Limb (tissue), 2 donors: ENCODE measurements around the gene ZNF132.
"Not testable (repeated sequence)": the region's sequence is repeated elsewhere in the genome, so short reads cannot be mapped to it uniquely, and the experiment has no call there.

Source experiments
- DNase-seq, 2 donors: peaks; one replicate each; pipeline ENCODE4 v3.0.0-alpha.2; 2016; ENCODE audit errors: extremely low spot score in 2 of 2

The ZNF132 gene

GRCh38 chr19:58468216-58468839 lies 28.4 kb upstream of the ZNF132 start:
- DNase-seq = no peak

- peak; percentile 98 for DNase-seq
Measured at GRCh38 chr19:58466760-58467589, 27.0 kb upstream of the ZNF132 start, which contains the start of gene ZNF324. Gene ZNF324 (plus strand): TSS chr19:58467080. CDS start chr19:58469186, 2,106 bp downstream.

GRCh38 chr19:58466089-58466759 lies 26.3 kb upstream of the ZNF132 start:
- no peak for DNase-seq

GRCh38 chr19:58460039-58460438 lies 20.1 kb upstream of the ZNF132 start:
- no peak for DNase-seq

- DNase-seq = no peak
Measured at GRCh38 chr19:58456111-58456510, 16.2 kb upstream of the ZNF132 start.

- DNase-seq = no peak
Measured at GRCh38 chr19:58455306-58455705, 15.4 kb upstream of the ZNF132 start.

GRCh38 chr19:58453743-58454142 lies 13.8 kb upstream of the ZNF132 start:
- no peak for DNase-seq

GRCh38 chr19:58451358-58452101 lies 11.6 kb upstream of the ZNF132 start, which contains the start of gene ZNF324B:
Gene ZNF324B (plus strand): TSS chr19:58451622. CDS start chr19:58453702, 2,080 bp downstream.
- DNase-seq = peak; percentile 96

GRCh38 chr19:58450856-58451357 lies 11.0 kb upstream of the ZNF132 start:
- DNase-seq = no peak

GRCh38 chr19:58449980-58450379 lies 10.0 kb upstream of the ZNF132 start:
- DNase-seq = not testable (repeated sequence)

GRCh38 chr19:58448860-58449259 lies 8.9 kb upstream of the ZNF132 start:
- not testable (repeated sequence) for DNase-seq

- DNase-seq = not testable (repeated sequence)
Measured at GRCh38 chr19:58442986-58443385, 3.0 kb upstream of the ZNF132 start.

- DNase-seq = no peak
Measured at GRCh38 chr19:58440556-58440955, 603 bp upstream of the ZNF132 start.

- no peak for DNase-seq
Measured at GRCh38 chr19:58434217-58434616, 5.7 kb downstream of the ZNF132 start.

- no peak for DNase-seq
Measured at GRCh38 chr19:58429745-58430144, 10.2 kb downstream of the ZNF132 start.

GRCh38 chr19:58428617-58429016 lies 11.3 kb downstream of the ZNF132 start:
- no peak for DNase-seq

- DNase-seq = no peak
Measured at GRCh38 chr19:58417071-58417470, 22.9 kb downstream of the ZNF132 start.

GRCh38 chr19:58416604-58417003 lies 23.3 kb downstream of the ZNF132 start:
- no peak for DNase-seq

- DNase-seq = no peak
Measured at GRCh38 chr19:58409010-58409790, 30.8 kb downstream of the ZNF132 start.
